GM21528 (cell line): Measurements from ENCODE around the gene ZG16.

ENCODE experiments used
- ATAC-seq: cut with Tn5 transposase; IDR thresholded peaks from one replicate; pipeline ENCODE4 v1.9.1; 2021; ENCODE audit warnings: mild to moderate bottlenecking, moderate library complexity; ENCODE audit not compliant: unreplicated experiment, low FRiP score

The ZG16 gene

GRCh38 chr16:29819506-29819905 is 41.5 kb downstream of the ZG16 start:
- no peak for ATAC-seq

- no peak for ATAC-seq
Observed at GRCh38 chr16:29820271-29820701, 42.2 kb downstream of the ZG16 start, which contains the start of gene MVP. Gene MVP, plus strand, starts transcription at chr16:29820462. Its CDS starts 10,088 bp downstream, at chr16:29830550.

GRCh38 chr16:29820730-29821642 is 42.9 kb downstream of the ZG16 start:
- ATAC-seq: peak; percentile 42

GRCh38 chr16:29821643-29822115 is 43.6 kb downstream of the ZG16 start:
- no peak for ATAC-seq

GRCh38 chr16:29824589-29825144 is 46.6 kb downstream of the ZG16 start:
- no peak for ATAC-seq

GRCh38 chr16:29825145-29826044 is 47.3 kb downstream of the ZG16 start:
- ATAC-seq: no peak

- ATAC-seq: no peak
Observed at GRCh38 chr16:29826342-29826695, 48.3 kb downstream of the ZG16 start.

- no peak for ATAC-seq
Observed at GRCh38 chr16:29830774-29831173, 52.7 kb downstream of the ZG16 start.

- no peak for ATAC-seq
Observed at GRCh38 chr16:29831490-29831889, 53.4 kb downstream of the ZG16 start.
